Measurements from ENCODE around the gene SLC1A4.
"Not testable (repeated sequence)": the region's sequence is repeated elsewhere in the genome, so short reads cannot be mapped to it uniquely, and the experiment has no call there.

The SLC1A4 gene

DNA sequence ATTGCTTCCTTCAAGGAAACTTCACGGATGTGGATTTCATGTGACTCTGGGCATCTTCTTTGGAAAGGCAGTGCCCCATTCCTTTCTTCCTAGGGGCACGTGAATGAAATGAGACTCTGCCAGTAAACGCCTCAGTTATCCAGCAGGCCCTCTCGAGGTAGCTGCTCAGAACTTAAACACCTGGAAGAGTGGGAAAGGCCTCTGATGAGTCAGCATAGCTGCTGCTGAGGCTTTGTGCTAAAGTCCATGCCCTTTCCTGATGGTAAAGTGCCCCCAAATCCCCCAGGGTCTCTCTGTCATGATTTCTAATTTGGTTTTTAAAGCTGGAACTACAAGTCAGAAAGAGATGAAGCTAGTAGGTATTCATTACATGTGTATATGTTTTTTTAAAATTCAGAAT is 3.8 kb downstream of the SLC1A4 start:
- no peak for DNase-seq (ENCODE audit: low spot score)

DNA sequence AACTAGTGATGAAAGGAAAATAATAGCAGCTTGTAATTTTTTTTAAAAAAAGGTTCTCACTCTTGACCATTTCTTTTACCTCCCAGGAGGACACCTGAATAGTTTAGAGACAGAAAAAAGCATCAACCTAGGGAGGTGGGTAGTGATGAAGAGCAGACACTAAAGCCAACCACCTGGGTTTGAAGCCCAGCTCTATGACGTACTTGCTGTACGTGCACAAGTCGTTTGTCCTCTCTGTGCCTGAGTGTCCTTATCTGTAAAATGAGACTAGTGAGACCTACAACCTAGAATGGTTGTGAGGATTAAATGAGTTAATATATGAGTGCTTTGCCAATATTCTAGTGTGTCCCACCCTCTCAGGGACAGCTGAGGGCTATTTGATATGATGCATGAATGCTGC is 5.8 kb downstream of the SLC1A4 start:
- DNase-seq (ENCODE audit: low spot score): no peak

DNA sequence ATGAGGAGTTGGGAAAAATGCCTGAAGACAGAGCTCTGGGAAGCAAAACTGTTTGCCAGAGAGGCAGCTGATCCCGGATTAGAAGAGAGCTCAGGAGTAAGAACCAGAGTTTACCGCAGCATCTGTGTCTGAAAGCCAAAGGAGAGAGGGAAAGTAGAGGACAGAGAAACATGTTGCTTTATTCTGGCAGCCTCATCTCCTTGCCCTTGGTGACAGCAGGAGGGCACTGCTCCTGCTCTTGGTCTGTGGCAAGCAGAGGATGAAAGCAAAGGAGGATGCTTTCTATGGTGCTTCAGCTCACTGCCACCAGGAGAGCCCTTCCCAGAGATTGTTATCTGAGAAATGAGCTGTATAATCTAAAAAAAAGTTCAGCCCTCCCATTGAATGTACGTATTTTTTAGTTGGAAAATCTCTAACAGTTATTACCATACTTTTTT is 7.7 kb downstream of the SLC1A4 start:
- DNase-seq (ENCODE audit: low spot score): no peak

DNA sequence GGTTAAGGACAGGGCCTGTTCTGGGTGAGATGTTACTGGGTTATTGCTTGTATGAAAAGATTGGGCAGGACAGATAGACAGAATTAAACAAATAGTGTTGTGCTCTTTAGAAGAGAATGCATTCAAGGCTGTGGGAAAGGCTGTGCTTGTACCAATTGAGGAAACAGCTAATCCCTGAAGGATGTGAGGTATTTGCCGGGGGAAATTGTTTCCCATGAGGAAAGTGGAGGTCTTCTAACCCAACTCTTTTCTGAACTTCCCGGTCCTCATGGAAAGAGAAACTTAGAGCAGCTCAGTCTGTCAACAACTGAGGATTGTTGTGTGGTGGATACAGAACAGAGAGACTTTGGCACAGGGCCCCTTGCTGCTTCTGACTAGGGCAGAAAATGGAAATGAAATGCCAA is 9.5 kb downstream of the SLC1A4 start:
- no peak for DNase-seq (ENCODE audit: low spot score)

DNA sequence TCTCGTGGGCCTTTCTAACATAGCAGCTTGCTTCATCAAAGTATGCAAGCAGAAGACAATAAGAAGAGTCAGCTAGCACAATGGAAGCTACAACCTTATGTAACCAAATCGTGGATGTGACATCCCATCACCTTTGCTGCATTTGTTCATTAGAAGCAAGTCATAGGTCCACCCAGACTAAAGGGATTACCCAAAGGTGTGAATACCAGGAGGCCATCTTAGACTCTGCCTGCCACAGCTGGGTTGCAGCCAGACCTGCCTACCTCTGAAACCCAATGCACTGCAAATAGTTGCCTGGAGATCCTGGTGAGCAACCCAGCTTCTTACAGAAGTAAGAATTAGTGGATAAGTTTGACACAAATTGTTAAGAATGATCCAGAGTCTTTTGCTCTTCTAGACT is 10.6 kb downstream of the SLC1A4 start:
- no peak for DNase-seq (ENCODE audit: low spot score)

DNA sequence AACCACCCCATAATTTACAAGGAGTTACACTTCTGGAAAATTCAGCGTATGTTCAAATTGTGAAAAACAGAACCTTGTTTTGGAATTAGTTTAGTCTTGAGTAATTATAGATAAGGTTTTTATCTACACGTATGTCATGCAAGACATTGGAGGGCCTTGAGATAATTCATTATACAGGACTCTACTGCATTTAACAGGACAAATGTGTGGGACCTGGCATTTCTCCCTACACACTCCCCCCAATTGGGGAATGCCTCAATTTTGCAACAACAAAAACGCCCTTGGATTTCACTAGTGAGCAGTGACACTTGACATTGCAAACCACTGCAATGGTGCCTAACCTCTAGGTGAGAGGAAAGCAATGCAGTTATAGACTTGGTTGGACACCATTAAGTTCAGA is 11.4 kb downstream of the SLC1A4 start:
- DNase-seq (ENCODE audit: low spot score): no peak

DNA sequence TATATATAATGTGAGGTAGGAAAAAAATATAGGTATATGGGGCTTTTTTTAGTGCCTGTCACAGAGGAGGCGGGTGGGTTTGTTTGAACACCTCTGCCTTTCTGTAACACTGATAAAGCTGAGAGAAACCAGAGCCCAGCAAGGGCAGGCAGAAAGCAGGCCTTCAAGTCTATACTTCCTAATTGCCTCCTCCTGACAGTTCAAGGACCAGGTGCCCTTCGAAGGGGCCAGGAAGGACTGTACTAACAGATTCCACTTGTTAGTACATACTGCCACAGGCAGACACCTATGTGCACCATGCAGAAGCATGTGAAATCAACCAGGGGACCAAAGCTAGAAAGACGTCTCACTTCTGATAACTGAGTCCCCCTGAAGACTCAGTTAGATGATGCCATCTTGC is 13.8 kb downstream of the SLC1A4 start:
- DNase-seq (ENCODE audit: low spot score): no peak

DNA sequence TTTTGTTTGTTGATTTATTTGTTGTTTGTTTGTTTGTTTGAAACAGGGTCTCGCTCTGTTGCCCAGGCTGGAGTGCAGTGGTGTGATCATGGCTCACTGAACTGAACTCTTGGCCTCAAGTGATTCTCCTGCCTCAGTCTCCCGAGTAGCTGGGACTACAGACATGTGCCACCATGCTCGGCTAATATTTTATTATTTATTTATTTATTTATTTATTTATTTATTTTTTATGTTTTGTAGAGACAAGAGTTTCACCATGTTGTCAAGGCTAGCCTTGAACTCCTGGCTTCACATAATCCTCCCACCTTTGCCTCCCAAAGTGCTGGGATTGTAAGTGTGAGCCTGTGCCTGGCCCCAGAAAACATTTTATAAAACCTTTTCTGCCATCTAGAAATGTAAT is 15.0 kb downstream of the SLC1A4 start:
- DNase-seq (ENCODE audit: low spot score): not testable (repeated sequence)

DNA sequence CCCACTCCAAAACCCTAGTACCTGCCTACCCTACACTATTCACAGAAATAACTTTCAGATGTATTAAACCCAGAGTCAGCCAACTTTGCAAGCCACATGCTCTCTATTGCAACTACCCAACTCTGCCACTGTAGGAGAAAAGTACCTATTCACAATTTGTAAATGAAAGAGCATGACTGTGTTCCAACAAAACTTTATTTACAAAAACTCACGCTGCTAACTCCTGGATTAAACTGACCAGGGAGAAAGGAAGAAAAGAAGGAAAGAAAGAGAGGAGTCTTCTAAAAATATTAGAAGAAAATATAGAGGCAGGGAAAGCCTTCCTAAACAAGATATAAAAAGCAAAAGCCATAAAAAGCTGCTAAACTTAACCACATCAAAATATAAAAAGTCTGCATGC is 24.6 kb downstream of the SLC1A4 start:
- DNase-seq (ENCODE audit: low spot score): no peak

DNA sequence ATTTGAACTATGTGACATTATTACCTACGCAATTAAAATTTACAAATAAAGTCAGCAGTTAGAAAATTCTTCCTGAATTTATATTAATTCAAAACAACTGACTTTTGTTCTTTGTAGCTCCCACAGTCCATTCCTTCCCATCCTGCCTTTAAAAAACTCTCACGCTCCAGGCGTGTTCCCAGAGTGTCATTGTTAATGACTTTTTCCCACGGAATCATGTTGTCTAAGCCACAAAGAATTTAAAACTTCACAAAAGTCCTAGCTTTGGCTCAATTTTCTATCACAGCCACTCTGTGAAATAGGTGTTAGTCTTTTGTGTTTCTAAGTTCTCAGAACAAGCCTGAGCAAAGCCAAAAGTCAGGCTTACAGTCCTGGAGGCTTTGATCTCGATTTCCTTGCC is 26.5 kb downstream of the SLC1A4 start:
- no peak for DNase-seq (ENCODE audit: low spot score)

DNA sequence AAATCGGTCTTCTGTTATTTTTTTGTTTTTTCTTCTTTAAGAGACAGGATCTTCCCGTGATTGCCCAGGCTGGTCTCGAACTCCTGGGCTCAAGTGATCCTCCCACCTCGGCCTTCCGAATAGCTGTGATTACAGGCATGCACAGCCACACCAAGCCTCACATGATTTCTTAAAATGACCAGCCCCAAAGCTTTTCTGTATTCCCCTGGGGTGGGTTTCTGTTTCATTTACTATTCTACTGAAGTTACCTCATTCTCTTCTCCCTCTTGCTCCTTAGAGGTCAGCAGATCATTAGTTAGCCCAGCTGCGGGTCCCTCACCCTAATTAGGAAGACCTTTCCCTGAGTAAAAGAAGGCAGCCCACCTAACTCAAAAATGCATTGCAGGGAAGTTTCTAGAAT is 27.6 kb downstream of the SLC1A4 start:
- DNase-seq (ENCODE audit: low spot score): no peak

DNA sequence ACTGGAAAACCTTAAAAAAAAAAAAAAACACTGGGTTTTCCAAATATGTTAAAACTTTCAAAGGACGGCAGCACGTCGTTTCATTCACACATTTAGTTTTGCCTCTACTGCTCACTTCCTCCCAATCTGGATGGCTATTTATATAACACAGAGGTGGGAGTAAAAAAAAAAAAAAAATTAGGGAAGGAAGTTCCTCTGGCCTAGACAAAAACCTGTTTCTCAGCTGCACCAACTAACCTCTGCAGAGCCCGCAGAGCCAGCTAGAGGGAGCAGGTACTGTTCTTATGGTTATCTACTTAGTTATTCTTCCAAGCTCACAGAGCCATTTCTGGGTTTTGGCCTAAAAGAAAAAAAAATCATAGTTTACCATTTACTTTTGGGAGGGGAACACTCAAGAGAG is 28.1 kb downstream of the SLC1A4 start:
- no peak for DNase-seq (ENCODE audit: low spot score)

DNA sequence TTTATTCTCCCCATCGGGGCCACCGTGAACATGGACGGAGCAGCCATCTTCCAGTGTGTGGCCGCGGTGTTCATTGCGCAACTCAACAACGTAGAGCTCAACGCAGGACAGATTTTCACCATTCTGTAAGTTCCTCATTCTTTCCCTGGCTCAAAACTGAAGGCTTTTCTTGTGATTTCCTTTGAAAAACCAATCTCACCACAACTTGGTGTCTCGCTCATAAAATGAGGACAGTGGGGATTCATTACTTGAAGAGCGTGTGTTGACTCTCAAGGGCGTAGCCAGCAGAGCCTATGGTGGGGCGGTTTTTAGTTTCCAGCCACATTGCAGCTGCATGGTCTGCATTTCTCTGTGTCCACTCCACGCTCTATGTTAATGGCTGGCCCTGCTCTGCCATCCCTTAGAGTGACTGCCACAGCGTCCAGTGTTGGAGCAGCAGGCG is 29.0 kb downstream of the SLC1A4 start:
- no peak for DNase-seq (ENCODE audit: low spot score)

DNA sequence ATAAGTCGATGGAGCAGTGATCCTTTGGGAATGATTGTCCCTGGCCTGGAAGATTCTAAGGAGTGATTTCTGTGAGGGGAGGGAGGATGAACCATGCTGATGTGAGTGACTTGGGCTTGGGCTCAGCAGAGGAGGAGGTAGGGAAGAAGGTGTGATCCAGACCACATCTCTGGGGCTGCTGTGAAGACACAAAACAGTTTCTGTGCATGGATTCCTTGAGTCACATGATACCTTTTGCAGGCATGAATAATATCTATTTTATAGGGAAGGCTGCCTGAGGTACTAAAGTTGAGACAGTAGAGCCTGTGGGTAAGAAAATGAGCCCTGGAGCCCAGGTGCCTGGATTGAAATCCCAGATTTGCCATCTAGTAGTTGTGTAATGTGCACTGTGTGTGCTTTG is 29.8 kb downstream of the SLC1A4 start:
- DNase-seq (ENCODE audit: low spot score): no peak

DNA sequence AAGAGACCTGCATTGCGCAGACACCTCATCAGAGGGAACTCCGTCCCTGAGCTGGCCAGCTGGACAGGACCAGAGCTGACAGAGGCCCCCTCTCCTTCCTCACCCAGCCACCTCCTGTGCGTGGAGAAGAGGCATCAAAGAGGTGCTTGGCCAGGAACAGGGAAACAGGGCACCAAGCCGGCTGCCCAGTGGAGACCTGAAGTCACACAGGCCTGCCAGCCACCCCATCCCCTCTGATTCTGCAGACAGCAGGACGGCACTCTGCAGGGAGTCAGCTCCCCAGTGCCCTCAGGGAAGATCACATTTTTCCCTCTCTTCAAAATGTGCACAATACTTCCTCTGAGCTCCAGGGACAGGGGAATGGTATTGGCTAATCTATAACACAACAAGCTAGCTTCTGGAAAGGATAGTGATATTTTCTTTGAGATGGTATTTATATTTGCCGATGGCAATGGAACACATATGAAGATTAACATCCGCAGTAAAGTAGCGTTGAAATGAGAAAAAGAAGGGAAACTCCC is 30.5 kb downstream of the SLC1A4 start:
- DNase-seq (ENCODE audit: low spot score): no peak

DNA sequence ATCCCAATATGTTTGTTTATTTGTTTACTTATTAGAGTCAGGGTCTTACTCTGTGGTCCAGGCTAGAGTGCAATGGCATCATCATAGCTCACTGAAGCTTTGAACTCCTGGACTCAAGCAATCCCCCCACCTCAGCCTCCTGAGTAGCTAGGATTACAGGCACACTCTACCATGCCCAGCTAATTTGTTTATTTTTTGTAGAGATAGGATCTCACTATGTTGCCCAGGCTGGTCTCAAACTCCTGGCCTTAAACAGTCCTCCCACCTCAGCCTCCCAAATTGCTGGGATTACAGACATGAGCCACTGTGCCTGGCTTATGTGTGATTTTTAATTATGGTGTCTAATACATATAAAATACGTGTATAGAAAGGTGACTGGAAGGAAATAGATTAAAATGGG is 31.1 kb downstream of the SLC1A4 start:
- not testable (repeated sequence) for DNase-seq (ENCODE audit: low spot score)

DNA sequence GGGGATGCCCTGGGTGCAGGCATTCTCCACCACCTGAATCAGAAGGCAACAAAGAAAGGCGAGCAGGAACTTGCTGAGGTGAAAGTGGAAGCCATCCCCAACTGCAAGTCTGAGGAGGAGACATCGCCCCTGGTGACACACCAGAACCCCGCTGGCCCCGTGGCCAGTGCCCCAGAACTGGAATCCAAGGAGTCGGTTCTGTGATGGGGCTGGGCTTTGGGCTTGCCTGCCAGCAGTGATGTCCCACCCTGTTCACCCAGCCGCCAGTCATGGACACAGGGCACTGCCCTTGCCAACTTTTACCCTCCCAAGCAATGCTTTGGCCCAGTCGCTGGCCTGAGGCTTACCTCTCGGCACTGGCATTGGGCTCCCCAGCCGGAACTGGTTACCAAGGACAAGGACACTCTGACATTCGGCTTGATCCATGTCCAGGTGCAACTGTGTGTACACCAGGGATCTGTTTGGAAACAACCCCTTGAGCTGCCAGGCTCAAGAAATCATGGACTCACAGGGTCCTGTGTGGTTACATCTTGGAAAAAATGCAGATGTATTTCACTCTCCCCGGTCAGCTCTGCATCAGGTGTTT is 31.8 kb downstream of the SLC1A4 start:
- no peak for DNase-seq (ENCODE audit: low spot score)

DNA sequence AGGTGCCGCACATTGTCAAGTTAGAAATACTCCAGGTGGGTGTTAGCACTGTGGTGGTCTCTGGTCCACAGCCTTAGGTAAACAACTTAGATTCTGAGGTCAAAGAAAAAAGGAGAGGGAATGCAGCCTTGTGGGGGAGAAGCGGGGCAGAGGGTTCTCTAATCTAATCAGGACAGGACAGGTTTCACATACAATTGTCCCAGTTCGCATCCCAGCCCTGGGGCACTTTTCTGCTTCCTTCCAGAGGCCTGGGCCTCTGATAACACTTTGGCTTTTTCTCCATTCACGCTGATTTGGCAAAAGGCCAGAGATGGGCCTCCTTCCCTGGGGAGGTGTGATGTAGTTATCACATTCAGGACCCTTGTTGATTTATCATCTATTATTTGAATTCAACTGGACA is 32.5 kb downstream of the SLC1A4 start:
- DNase-seq (ENCODE audit: low spot score): no peak

DNA sequence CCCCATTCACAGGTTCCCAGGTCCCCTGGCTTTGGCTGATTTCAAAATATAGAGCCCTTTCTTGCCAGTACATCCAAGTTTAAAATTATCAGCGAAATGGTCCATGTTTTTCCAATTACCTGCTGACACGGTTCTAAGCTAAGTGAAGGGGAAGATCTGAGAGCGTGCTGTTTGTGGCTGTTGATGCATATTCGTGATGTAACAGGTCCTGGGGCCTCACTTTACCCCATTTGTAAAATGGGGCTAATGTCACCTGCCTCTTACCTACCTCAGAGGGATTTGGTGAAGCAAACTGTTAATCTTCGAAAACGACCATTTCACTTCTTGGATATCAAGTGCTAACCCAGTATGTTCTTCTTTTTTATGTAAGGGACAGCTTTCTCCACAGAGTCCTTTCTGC is 33.0 kb downstream of the SLC1A4 start:
- no peak for DNase-seq (ENCODE audit: low spot score)

DNA sequence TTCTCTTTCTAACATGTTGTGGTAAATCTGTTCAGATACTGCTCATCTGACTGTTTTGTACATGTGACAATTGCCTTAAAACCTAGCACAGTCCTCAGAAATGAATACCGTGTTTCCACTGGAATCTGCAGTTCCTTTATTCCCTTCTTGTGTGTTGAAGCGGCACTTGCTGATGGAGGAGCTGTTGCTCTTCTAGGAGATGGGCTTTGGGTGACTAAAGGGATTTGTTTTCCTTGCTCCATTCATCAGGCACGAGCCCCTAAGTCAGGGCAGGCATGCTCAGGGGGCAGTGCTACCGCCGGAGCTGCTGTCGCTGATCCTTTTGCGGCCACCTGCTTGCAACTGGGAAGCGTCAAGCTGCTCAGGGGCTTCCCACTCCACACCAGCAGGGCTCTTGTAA is 34.5 kb downstream of the SLC1A4 start:
- DNase-seq (ENCODE audit: low spot score): no peak

DNA sequence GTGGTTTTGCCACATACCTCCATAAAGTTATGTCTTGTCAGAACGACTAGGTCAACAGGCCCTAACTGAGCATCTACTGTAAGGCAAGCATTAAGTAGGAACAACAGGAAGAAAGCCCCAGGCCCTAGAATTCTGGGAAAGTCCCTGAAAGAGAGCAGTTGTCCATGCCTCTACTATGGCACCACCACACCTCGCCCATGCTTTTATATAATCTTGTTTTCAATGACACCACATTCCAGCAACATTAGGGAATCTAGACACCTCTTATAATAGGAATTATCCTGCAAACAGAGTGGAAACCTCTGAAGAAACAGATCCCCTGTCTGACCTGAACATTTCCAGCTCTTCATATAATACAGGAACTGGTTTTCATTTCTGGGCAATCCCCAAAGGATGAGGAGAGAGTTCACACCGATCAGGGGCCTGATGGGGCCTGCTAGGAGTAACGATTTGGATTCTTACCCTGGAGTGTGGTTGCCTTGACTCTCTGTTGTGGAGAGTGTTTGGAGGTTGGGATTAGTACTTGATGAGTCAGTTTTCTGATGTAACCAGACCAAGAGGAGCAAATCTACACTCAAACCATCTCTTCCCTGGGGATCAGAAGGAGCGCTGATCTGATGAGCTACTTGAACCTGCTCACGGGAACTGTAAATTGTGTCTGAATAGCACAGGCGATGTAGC is 35.1 kb downstream of the SLC1A4 start:
- DNase-seq (ENCODE audit: low spot score): no peak

DNA sequence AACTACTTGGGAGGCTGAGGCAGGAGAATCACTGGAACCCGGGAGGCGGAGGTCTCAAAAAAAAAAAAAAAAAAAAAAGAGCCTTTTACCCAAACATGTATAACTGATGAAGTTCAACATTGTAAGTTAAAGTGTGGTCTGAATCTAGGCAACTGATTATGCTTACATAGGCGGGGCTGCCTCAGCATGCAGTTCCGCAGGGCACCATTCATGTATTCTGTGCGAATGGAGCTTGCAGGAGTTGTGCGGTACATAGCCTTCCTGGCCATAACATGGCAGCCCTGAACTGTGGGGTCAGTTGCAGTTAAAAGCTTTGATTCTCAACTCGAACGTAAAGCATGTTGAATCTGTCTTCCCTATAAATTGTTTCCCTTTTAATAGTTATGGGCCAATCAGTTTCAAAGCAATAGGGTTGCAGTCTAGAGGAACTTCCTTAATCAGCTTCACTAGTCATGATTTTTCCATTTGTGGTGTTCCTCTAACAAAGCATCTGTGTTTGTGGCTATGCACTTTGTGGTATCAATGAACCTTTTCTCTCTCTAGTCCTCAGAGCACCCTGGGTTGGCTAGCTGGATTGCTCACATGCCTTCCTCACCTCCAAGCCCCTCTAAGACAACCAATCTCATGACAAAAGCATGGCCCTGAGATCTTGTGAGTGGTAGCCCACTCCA is 36.4 kb downstream of the SLC1A4 start:
- peak; percentile 55 for DNase-seq (ENCODE audit: low spot score)

DNA sequence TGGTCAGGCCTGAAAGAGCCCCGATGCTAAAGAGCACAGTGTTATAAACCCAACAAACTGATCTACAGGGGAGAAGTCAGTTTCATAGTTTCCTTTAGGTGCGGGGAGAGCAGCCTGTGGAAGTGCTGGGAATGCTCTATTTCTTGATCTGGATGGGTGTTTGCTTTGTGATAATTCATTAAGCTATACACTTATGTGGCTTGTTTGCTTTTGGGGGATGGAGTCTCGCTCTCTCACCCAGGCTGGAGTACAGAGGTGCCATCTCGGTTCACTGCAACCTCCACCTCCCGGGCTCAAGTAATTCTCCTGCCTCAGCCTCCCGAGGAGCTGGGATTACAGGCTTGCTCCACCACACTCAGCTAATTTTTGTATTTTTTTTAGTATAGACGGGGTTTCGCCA is 37.0 kb downstream of the SLC1A4 start:
- DNase-seq (ENCODE audit: low spot score): no peak

Data from NAMALWA (cell line).